ENCODE data around the gene USP28.

Gene USP28

DNA sequence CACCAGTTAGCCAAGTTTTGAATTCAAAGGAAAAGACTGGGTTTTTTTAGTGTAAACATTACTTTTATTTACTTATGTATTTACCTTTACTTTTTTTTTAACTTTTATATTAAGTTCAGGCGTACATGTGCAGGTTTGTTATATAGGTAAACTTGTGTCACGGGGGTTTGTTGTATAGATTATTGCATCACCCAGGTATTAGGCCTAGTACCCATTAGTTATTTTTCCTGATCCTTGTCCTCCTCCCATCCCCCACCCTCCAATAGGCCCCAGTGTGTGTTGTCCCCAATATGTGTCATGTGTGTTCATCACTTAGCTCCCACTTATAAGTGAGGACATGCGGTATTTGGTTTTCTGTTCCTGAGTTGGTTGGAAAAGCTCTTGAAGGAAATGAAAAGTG is 122.4 kb downstream of the USP28 start:
- H3K4me3 ChIP-seq (ENCODE audit: low read depth, low read length), result no peak overlapping the region
- TF ChIP-seq, protein P1, sequence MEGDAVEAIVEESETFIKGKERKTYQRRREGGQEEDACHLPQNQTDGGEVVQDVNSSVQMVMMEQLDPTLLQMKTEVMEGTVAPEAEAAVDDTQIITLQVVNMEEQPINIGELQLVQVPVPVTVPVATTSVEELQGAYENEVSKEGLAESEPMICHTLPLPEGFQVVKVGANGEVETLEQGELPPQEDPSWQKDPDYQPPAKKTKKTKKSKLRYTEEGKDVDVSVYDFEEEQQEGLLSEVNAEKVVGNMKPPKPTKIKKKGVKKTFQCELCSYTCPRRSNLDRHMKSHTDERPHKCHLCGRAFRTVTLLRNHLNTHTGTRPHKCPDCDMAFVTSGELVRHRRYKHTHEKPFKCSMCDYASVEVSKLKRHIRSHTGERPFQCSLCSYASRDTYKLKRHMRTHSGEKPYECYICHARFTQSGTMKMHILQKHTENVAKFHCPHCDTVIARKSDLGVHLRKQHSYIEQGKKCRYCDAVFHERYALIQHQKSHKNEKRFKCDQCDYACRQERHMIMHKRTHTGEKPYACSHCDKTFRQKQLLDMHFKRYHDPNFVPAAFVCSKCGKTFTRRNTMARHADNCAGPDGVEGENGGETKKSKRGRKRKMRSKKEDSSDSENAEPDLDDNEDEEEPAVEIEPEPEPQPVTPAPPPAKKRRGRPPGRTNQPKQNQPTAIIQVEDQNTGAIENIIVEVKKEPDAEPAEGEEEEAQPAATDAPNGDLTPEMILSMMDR (IDR thresholded peaks at IDR 0.05; ENCODE audit: low read depth, low read length), result no peak
- in situ Hi-C loops (cut with HindIII; ENCODE audit: low sequenced_read_pairs), result no loop called here
- DNase-seq (ENCODE audit: low read depth, low spot score), result no peak

Data from astrocyte of the spinal cord (primary cell).